IMR-90 (cell line): ENCODE measurements around the gene KCNQ2. TPM values are rescaled to one million over a fixed set of nuclear protein-coding genes. Genes with fewer than 3 reads are reported as not detected.

Experiments used
- ATAC-seq: fragments of 200-7000 bp; cut with Tn5 transposase; 2 replicates; pipeline ENCODE4 v1.9.1; 2020; ENCODE audit warnings: low read depth, mild to moderate bottlenecking, moderate library complexity
- BruUV-seq: library from RNA; stranded (reverse); fragments of 400-500 nt; replicated peaks from 2 replicates; lab custom pipeline; 2021; lab: Mats Ljungman, UMichigan
- CTCF ChIA-PET: fragments of 300-600 bp; formaldehyde crosslinking; extraction: SDS; loops from one replicate; lab custom pipeline; 2021; ENCODE audit warnings: antibody characterized with exemption; lab: Yijun Ruan, JAX
- POLR2A ChIA-PET: fragments of 300-600 bp; sonication (Branson Sonifier 250); formaldehyde crosslinking; loops from one replicate; lab custom pipeline; 2022; ENCODE audit warnings: antibody characterized with exemption; ENCODE audit not compliant: unreplicated experiment; lab: Charles Lee
- DNase-seq: peaks from one replicate; pipeline ENCODE4 v3.0.0; 2013
- H2AFZ ChIP-seq: replicated peaks from 2 replicates; pipeline ENCODE3; 2013; ENCODE audit warnings: low read length, mild to moderate bottlenecking; ENCODE audit not compliant: poor library complexity
- H2AK5ac ChIP-seq: 2 replicates; pipeline ENCODE4 v1.6.1; 2013; ENCODE audit warnings: low read depth, low read length, inconsistent platforms
- H2AK9ac ChIP-seq: replicated peaks from 2 replicates; pipeline ENCODE3; 2013; ENCODE audit warnings: mild to moderate bottlenecking, low read depth, low read length, moderate library complexity; ENCODE audit not compliant: poor library complexity
- H2BK120ac ChIP-seq: 2 replicates; pipeline ENCODE4 v1.6.1; 2013; ENCODE audit warnings: low read depth, low read length, inconsistent platforms
- H2BK15ac ChIP-seq: 3 replicates; pipeline ENCODE4 v1.6.1; 2013; ENCODE audit warnings: low read depth, low read length, inconsistent platforms
- H2BK20ac ChIP-seq: 2 replicates; pipeline ENCODE4 v1.6.1; 2013; ENCODE audit warnings: low read depth, mild to moderate bottlenecking, inconsistent platforms, low read length, moderate library complexity
- H2BK5ac ChIP-seq: 2 replicates; pipeline ENCODE4 v1.6.1; 2013; ENCODE audit warnings: mild to moderate bottlenecking, low read depth, low read length, inconsistent platforms; ENCODE audit not compliant: poor library complexity, severe bottlenecking
- H3K14ac ChIP-seq: replicated peaks from 2 replicates; pipeline ENCODE4 v1.6.1; 2013; ENCODE audit warnings: low read depth, low read length, inconsistent platforms
- H3K18ac ChIP-seq: 2 replicates; pipeline ENCODE4 v1.6.1; 2013; ENCODE audit warnings: low read depth, low read length, control low read depth
- H3K23ac ChIP-seq: 2 replicates; pipeline ENCODE4 v1.6.1; 2013; ENCODE audit warnings: low read depth, low read length, inconsistent platforms
- H3K27ac ChIP-seq: 2 replicates; pipeline ENCODE4 v1.5.1; 2013; ENCODE audit warnings: mild to moderate bottlenecking, control low read depth, low read length; ENCODE audit not compliant: insufficient read depth
- H3K27me3 ChIP-seq: 2 replicates; pipeline ENCODE4 v1.6.1; 2013; ENCODE audit warnings: low read length; ENCODE audit not compliant: control insufficient read depth, insufficient read depth
- H3K36me3 ChIP-seq: 2 replicates; pipeline ENCODE4 v1.6.1; 2013; ENCODE audit warnings: low read length, mixed read lengths; ENCODE audit not compliant: control insufficient read depth, insufficient read depth
- H3K4ac ChIP-seq: 2 replicates; pipeline ENCODE4 v1.6.1; 2013; ENCODE audit warnings: low read depth, low read length, inconsistent platforms
- H3K4me1 ChIP-seq: 2 replicates; pipeline ENCODE4 v1.6.1; 2013; ENCODE audit warnings: low read length, mixed read lengths; ENCODE audit not compliant: control insufficient read depth, insufficient read depth
- H3K4me2 ChIP-seq: 2 replicates; pipeline ENCODE4 v1.6.1; 2013; ENCODE audit warnings: low read depth, mild to moderate bottlenecking, control low read depth, low read length, moderate library complexity
- H3K4me3 ChIP-seq: 2 replicates; pipeline ENCODE4 v1.5.1; 2013; ENCODE audit warnings: low read depth, mild to moderate bottlenecking, control low read depth, low read length, moderate library complexity; ENCODE audit not compliant: insufficient read depth
- H3K56ac ChIP-seq: 2 replicates; pipeline ENCODE4 v1.6.1; 2013; ENCODE audit warnings: low read length, inconsistent platforms; ENCODE audit not compliant: insufficient read depth; ENCODE audit errors: extremely low read depth
- H3K79me1 ChIP-seq, 2 experiments: 2 replicates each; pipeline ENCODE4 v1.6.1; 2013; ENCODE audit warnings: low read length in 2 of 2, inconsistent platforms in 1 of 2, low read depth in 1 of 2
- H3K9ac ChIP-seq: 2 replicates; pipeline ENCODE4 v1.6.1; 2013; ENCODE audit warnings: low read depth, low read length, control low read depth
- H3K9me1 ChIP-seq: 2 replicates; pipeline ENCODE4 v1.6.1; 2013; ENCODE audit warnings: low read length, inconsistent platforms; ENCODE audit not compliant: insufficient read depth
- H3K9me3 ChIP-seq: 2 replicates; pipeline ENCODE4 v1.6.1; 2013; ENCODE audit warnings: low read length; ENCODE audit not compliant: control insufficient read depth, insufficient read depth
- H4K20me1 ChIP-seq: 2 replicates; pipeline ENCODE4 v1.6.1; 2013; ENCODE audit warnings: low read length, inconsistent platforms; ENCODE audit not compliant: insufficient read depth
- H4K5ac ChIP-seq: 2 replicates; pipeline ENCODE4 v1.6.1; 2013; ENCODE audit warnings: mild to moderate bottlenecking, low read depth, low read length, control low read depth
- H4K8ac ChIP-seq, 2 experiments: 2 replicates each; pipeline ENCODE4 v1.6.1; 2013; ENCODE audit warnings: low read depth in 2 of 2, low read length in 2 of 2, control low read depth in 1 of 2, inconsistent platforms in 1 of 2
- H4K91ac ChIP-seq: 2 replicates; pipeline ENCODE4 v1.6.1; 2013; ENCODE audit warnings: low read depth, low read length, inconsistent platforms; ENCODE audit not compliant: insufficient read depth
- BHLHE40 ChIP-seq: fragments of 150-350 bp; IDR thresholded peaks from 2 replicates; pipeline ENCODE4 v1.6.1; 2016; ENCODE audit warnings: mild to moderate bottlenecking, low read depth, low read length
- MAZ ChIP-seq: IDR thresholded peaks from 2 replicates; pipeline ENCODE4 v1.6.1; 2012; ENCODE audit warnings: low read depth, mild to moderate bottlenecking, low read length, improper control_type of control experiment, moderate library complexity, borderline replicate concordance
- NFE2L2 ChIP-seq: fragments of 150-350 bp; IDR thresholded peaks from 2 replicates; pipeline ENCODE4 v1.6.1; 2016; ENCODE audit warnings: low read depth, mild to moderate bottlenecking, low read length
- POLR2A ChIP-seq: IDR thresholded peaks from 2 replicates; pipeline ENCODE4 v1.6.1; 2012; ENCODE audit warnings: mild to moderate bottlenecking, low read depth, low read length
- RCOR1 ChIP-seq: IDR thresholded peaks from 2 replicates; pipeline ENCODE4 v1.6.1; 2012; ENCODE audit warnings: mild to moderate bottlenecking, low read length, improper control_type of control experiment; ENCODE audit not compliant: insufficient replicate concordance
- SMC3 ChIP-seq: fragments of 150-350 bp; IDR thresholded peaks from 2 replicates; pipeline ENCODE4 v1.6.1; 2016; ENCODE audit warnings: low read depth, mild to moderate bottlenecking, antibody characterized with exemption, low read length, moderate library complexity
- WGBS, 2 experiments: methylation state at CpG; one replicate each; pipeline versions ENCODE4 v1.1.5 to v1.1.7; 2013; ENCODE audit warnings: missing lambda C conversion rate in 2 of 2; ENCODE audit not compliant: insufficient read length in 1 of 2; ENCODE audit errors: extremely low coverage in 2 of 2; 5-methylcytosine and 5-hydroxymethylcytosine counted together
- dilution Hi-C: fragments of 300-500 bp; cut with HindIII; formaldehyde crosslinking; loops from one replicate; pipeline ENCODE4 v1.14.3; 2018; ENCODE audit warnings: low sequenced_read_pairs; ENCODE audit not compliant: unreplicated experiment
- in situ Hi-C: fragments of 300-500 bp; cut with MboI; formaldehyde crosslinking; loops from 3 replicates; pipeline ENCODE4 v1.14.3; 2019; ENCODE audit warnings: low sequenced_read_pairs, inconsistent platforms, mixed read lengths
- intact Hi-C: fragments of 100-400 bp; cut with micrococcal nuclease; formaldehyde crosslinking; loops from 2 replicates; pipeline ENCODE4 v1.10.0; 2022
- polyA plus RNA-seq, 3 experiments: library from polyadenylated mRNA; depleted of rRNA; stranded (reverse); fragments of >200 nt; gene quantifications; 2 replicates each; pipeline ENCODE4 v1.2.3, GENCODE V29; 2012; ENCODE audit warnings: low replicate concordance in 1 of 3
- total RNA-seq: library from RNA; depleted of rRNA; stranded (reverse); fragments of >200 nt; gene quantifications from 2 replicates; pipeline ENCODE4 v1.2.3, GENCODE V29; 2012
- TF ChIP-seq, protein P1 (sequence below): fragments of 150-350 bp; IDR thresholded peaks from 2 replicates; pipeline ENCODE4 v1.6.1; 2017; ENCODE audit warnings: mild to moderate bottlenecking, antibody characterized with exemption, low read length, low read depth
- TF ChIP-seq, protein P2 (sequence below): conservative IDR thresholded peaks from 2 replicates; pipeline ENCODE4 v1.5.1; 2012; ENCODE audit warnings: mild to moderate bottlenecking, low read depth, low read length, improper control_type of control experiment
- TF ChIP-seq, protein P3 (sequence below): fragments of 150-350 bp; IDR thresholded peaks from 2 replicates; pipeline ENCODE4 v1.6.1; 2016; ENCODE audit warnings: low read depth, mild to moderate bottlenecking, low read length, moderate library complexity, borderline replicate concordance

Gene KCNQ2
- total and polyA plus RNA-seq, 2 of the 4 experiments (the other 2 are of a cell fraction), result 0.02 TPM; not detected in 1

DNA sequence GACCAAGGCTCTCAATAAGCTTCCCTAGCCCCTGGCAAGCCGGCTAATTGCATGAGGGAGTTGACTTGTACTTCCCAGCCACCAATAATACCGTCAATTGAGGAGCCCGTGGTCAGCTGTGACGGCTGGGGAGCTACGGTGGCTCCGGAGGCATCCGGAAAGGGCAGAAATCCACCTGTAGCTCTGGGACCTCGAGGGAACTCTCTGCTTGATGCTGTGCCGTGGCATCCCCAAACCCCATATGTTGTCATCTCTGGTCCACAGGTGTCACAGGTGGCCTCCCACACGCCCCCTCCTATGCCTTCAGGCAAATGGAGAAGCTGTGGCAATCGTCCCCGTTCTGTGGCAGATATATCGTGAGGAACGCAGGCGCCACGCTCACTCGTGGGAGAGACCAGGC, 5.5 kb upstream of the KCNQ2 start:
- Histone ChIP-seq H3K27me3 (peaks cover 70% of the 10 kb centered on the region), H3K27ac (no peak overlapping the region), H3K4me1 (no peaks in the 10 kb centered on the region), H4K91ac (no peak overlapping the region), H3K36me3 (no peaks in the 10 kb centered on the region), H4K5ac (no peak overlapping the region), H2BK5ac (no peak overlapping the region), H3K23ac (no peak overlapping the region), H3K4ac (no peak overlapping the region), H3K56ac (no peak overlapping the region), H4K8ac (no peak overlapping the region), H3K9me3 (no peaks in the 10 kb centered on the region), H3K18ac (no peak overlapping the region), H3K9me1 (no peaks in the 10 kb centered on the region), H3K79me1 (no peaks in the 10 kb centered on the region), H2AFZ (no peak overlapping the region), H3K9ac (no peak overlapping the region), H4K20me1 (no peaks in the 10 kb centered on the region; the same call in none of the 2 replicates), H3K14ac (no peak overlapping the region), H3K4me3 (no peak overlapping the region), H2AK9ac (peak overlapping the region; percentile 8), H2AK5ac (no peak overlapping the region), H2BK120ac (no peak overlapping the region), H2BK20ac (no peak overlapping the region), H3K4me2 (no peak overlapping the region), H2BK15ac (no peak overlapping the region)
- TF ChIP-seq, protein P1, sequence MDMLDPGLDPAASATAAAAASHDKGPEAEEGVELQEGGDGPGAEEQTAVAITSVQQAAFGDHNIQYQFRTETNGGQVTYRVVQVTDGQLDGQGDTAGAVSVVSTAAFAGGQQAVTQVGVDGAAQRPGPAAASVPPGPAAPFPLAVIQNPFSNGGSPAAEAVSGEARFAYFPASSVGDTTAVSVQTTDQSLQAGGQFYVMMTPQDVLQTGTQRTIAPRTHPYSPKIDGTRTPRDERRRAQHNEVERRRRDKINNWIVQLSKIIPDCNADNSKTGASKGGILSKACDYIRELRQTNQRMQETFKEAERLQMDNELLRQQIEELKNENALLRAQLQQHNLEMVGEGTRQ, result no peak
- TF ChIP-seq POLR2A, result no peak
- TF ChIP-seq, protein P2, sequence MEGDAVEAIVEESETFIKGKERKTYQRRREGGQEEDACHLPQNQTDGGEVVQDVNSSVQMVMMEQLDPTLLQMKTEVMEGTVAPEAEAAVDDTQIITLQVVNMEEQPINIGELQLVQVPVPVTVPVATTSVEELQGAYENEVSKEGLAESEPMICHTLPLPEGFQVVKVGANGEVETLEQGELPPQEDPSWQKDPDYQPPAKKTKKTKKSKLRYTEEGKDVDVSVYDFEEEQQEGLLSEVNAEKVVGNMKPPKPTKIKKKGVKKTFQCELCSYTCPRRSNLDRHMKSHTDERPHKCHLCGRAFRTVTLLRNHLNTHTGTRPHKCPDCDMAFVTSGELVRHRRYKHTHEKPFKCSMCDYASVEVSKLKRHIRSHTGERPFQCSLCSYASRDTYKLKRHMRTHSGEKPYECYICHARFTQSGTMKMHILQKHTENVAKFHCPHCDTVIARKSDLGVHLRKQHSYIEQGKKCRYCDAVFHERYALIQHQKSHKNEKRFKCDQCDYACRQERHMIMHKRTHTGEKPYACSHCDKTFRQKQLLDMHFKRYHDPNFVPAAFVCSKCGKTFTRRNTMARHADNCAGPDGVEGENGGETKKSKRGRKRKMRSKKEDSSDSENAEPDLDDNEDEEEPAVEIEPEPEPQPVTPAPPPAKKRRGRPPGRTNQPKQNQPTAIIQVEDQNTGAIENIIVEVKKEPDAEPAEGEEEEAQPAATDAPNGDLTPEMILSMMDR, result no peak
- TF ChIP-seq BHLHE40, result no peak
- TF ChIP-seq NFE2L2, result no peak
- no peak for TF ChIP-seq SMC3
- no peak for TF ChIP-seq MAZ
- TF ChIP-seq, protein P3, sequence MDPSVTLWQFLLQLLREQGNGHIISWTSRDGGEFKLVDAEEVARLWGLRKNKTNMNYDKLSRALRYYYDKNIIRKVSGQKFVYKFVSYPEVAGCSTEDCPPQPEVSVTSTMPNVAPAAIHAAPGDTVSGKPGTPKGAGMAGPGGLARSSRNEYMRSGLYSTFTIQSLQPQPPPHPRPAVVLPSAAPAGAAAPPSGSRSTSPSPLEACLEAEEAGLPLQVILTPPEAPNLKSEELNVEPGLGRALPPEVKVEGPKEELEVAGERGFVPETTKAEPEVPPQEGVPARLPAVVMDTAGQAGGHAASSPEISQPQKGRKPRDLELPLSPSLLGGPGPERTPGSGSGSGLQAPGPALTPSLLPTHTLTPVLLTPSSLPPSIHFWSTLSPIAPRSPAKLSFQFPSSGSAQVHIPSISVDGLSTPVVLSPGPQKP, result no peak
- TF ChIP-seq RCOR1, result no peak
- 71% methylated on average over 7 of the region's 17 CpGs; no CpG with 5 or more reads in 1 of the 2 experiments for WGBS, 2 experiments
- ATAC-seq, result no peak
- in situ Hi-C loops, result no loop called here
- intact Hi-C loops, result no loop called here
- POLR2A ChIA-PET, result no interaction called here
- CTCF ChIA-PET, result no interaction called here
- no TSS peak for BruUV-seq
- no peak for DNase-seq
- dilution Hi-C loops, result no loop called here
